T47D (cell line): ENCODE results near the gene ZBTB16.

Experiments
- DNase-seq, 2 experiments: peaks; one replicate each; pipeline versions ENCODE4 v3.0.0 to v3.0.0-alpha.2; 2011 to 2012; ENCODE audit warnings: low read depth in 1 of 2, low spot score in 1 of 2
- JUND ChIP-seq: IDR thresholded peaks from 2 replicates; pipeline ENCODE4 v1.6.1; 2012; ENCODE audit warnings: low read depth
- in situ Hi-C: cut with HindIII; loops from 2 replicates; pipeline ENCODE4 v1.10.0; 2016; ENCODE audit warnings: low sequenced_read_pairs, low pct_unique_long_range_greater_than_20kb

Gene ZBTB16

DNA sequence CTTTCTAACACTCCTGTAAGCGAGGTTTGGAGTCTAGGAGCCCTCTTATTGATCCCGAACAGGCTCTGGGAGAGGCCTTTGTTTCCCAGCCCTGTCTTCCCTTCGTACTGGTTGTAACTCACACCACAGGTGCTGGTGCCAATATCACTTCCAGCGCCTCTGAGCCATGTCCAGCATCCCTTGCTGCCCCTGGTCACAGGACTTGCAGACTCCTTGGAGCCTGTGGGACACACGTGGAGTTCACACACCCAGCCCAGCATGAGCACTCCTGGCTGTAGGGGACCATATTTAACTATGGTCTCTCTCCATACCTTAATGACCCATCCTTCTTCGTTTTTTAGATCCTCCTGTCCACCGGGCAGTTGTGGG is 2.2 kb downstream of the ZBTB16 start:
- DNase-seq: no peak
- no peak for TF ChIP-seq JUND
- in situ Hi-C loops: no loop called here

- DNase-seq: no peak
- in situ Hi-C loops: no loop called here
- TF ChIP-seq JUND: no peak
These were observed 2.8 kb downstream of the ZBTB16 start for GRCh38 chr11:114062272-114062671.

DNA sequence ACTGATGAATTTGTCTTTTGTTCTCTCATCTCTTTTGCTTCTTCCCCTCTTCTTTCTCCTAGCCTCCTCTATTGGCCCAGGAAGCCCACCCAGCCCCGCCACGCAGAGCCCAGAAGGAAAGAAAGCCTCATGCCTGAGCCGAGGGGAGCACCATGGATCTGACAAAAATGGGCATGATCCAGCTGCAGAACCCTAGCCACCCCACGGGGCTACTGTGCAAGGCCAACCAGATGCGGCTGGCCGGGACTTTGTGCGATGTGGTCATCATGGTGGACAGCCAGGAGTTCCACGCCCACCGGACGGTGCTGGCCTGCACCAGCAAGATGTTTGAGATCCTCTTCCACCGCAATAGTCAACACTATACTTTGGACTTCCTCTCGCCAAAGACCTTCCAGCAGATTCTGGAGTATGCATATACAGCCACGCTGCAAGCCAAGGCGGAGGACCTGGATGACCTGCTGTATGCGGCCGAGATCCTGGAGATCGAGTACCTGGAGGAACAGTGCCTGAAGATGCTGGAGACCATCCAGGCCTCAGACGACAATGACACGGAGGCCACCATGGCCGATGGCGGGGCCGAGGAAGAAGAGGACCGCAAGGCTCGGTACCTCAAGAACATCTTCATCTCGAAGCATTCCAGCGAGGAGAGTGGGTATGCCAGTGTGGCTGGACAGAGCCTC is 3.8 kb downstream of the ZBTB16 start:
- TF ChIP-seq JUND: no peak
- in situ Hi-C loops: no loop called here
- no peak for DNase-seq

- no peak for TF ChIP-seq JUND
- no peak for DNase-seq
- in situ Hi-C loops: no loop called here
These were observed 4.3 kb downstream of the ZBTB16 start for GRCh38 chr11:114063829-114064201.

DNA sequence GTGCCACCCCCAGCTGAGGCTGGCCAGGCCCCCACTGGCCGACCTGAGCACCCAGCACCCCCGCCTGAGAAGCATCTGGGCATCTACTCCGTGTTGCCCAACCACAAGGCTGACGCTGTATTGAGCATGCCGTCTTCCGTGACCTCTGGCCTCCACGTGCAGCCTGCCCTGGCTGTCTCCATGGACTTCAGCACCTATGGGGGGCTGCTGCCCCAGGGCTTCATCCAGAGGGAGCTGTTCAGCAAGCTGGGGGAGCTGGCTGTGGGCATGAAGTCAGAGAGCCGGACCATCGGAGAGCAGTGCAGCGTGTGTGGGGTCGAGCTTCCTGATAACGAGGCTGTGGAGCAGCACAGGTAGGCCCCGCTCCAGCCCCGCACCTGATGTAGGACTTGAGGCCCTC is 4.7 kb downstream of the ZBTB16 start:
- in situ Hi-C loops: no loop called here
- no peak for TF ChIP-seq JUND
- no peak for DNase-seq

- no peak for TF ChIP-seq JUND
- DNase-seq: no peak
- in situ Hi-C loops: no loop called here
These were observed 5.6 kb downstream of the ZBTB16 start for GRCh38 chr11:114065094-114065493.

DNA sequence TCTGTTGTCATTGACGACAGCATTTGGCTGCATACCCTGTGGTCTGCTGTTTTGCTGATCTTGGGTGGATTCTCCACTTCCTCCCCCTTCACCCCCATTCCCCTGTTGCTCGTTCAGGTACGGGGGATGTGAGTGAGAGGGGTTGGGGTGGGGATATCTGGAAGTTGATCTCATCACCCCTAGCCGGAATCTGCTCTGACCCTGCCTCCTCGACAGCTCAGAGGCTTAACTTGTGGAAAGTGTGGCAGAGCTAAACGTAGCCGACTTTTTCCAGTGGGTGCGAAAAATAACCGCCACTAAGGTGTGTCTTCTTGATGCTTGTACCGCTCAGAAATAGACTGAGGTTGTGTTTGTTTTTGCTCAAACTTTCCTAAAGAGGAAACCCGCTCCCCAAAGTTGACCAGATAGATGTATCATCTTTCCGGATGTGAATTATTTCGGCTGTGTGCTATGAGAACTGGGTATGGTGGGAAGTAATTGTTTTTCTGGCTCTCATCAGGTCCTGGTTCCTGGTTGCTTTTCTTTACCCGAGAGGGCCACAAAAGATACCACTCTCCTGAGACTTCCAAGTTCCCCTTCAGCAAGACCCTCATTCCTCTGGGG is 6.6 kb downstream of the ZBTB16 start:
- DNase-seq: no peak
- in situ Hi-C loops: no loop called here
- TF ChIP-seq JUND: no peak

GRCh38 chr11:114068327-114068726 is 8.8 kb downstream of the ZBTB16 start:
- in situ Hi-C loops: no loop called here
- no peak for TF ChIP-seq JUND

DNA sequence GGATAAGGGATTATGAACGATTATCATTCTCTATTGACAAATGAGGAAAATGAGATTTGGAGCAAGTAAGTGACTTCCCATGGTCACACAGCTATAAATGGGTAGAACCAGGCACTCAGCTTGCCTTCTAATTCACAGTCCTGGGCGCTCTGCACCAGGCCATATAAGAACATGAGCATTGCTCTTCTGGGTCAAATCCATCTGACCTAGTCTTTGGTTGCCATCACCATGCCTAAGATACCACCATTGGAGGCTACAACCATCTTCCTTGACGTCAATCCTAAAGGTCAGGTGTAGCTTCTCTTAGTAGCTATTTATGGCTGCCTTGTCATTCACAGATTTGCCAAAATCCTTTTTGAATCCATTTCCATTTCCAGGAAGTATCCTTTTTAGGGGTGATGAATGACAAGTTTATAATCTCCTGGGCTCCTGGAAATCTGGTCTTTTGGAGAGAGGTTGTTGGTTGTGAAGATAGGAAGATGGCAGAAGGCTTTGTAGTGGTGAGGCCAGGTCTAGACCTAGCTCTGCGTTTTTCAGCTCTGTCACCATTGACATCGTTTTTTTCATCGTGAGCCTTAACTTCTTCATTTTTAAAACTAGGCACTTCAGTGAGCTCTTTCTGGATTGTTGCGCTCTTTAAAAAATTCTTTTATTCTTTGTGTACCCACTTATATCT is 11.1 kb downstream of the ZBTB16 start:
- no peak for TF ChIP-seq JUND
- DNase-seq: no peak
- in situ Hi-C loops: no loop called here

More at GRCh38 chr11:114068327-114068726, 8.8 kb downstream of the ZBTB16 start:
- DNase-seq: no peak

DNA sequence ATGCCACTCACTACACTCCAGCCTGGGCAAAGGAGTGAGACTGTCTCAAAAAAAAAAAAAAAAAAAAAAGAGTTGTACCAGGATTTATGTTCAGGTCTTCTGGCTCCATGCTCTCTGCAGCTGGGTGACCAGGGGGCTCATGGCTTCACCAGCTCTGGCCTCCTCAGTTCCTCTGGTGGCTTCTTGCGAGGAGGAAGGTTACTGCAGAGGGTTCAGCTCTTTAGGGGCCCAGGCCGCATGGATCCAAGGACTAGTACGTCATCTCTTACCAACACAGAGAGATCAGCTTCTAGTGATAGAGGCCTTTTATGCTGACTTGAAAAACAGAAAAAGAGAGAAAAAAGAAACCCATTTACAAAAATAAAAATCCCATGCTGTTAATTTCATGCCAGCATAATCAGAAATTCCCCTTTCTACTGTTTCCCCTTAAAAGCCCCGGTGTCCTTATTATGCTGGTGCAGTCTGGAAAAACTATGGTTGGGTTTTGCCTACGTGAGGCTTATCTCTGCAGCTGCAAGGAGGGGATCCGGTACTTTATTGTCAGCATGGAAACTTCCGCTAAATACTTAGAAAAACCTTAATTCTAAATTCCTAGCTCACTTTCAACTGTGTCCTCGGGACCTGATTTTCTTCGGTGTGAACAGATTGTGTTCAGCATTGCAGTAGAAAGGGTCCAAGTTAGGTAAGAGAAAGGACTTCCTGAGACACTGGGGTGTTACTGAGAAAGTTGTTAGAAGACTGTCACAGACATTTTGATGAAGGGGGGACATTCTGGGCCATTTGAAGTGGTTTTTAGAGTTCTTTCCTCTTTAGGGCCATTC is 13.7 kb downstream of the ZBTB16 start:
- in situ Hi-C loops: no loop called here
- no peak for TF ChIP-seq JUND
- DNase-seq: no peak

- no peak for TF ChIP-seq JUND
- in situ Hi-C loops: no loop called here
- DNase-seq: no peak
These were observed 14.4 kb downstream of the ZBTB16 start for GRCh38 chr11:114073828-114074381.

DNA sequence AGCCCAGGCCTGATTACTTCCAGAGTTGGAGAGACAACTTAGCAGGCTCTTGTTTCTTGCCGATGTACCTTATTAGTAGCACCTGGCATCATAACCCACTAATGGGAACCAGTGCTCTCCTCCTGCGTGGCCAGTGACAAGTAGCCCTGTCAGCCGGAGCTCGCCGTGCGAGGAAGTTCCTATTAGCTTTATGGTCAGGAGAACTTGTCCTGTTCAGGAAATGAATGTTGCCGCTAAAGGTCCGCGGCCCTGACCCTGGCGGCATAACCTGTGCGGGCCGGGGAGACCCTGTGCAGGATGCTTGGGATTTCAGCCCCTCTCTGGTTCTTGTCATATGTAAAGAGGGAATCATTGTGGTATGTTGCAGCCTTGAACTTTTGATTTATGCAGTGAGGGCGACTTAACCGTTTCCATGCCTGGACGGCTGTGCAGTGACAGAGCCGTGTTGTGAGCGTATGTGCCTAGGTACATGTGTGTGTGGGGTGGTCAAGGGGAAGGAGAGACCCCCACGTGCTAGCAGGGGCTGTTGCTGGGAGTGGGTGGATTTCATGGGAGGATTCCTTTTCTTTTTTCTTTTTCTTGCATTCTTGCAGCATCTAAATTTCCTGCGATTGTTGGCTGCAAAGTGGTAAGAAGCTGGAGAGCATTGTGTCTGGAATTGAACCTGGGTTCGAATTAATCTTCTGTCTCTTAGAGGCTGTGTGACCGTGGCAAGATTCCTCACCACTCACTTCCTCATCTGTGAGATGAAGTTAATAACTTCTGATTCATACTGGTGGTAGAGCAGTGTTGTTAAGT is 15.2 kb downstream of the ZBTB16 start:
- TF ChIP-seq JUND: no peak
- DNase-seq: no peak
- in situ Hi-C loops: no loop called here
